ENCODE data around the gene SDR42E1.

DNA sequence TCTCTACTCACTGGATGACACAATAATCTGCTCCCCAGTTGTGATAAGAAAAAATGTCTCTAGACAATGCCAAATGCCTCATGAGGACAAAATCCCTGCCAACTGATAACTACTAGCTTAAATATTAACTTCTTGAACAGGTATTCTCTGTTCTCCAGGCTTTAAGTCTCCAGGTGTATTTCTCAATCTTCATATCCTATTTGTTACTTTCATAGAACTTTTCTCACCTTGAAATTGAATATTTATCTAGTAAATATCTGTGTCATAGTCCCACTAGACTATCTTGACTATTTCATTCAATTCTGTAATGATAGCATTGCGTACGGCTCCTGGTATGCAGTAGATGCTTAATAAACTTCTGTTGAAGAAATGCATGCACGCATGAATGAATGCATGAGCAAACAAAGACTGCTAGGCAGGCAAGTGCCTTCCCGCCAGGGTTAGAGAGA lies 39.7 kb upstream of the SDR42E1 start:
- no peak for TF ChIP-seq IRF2 (CRISPR knock-in tag; IDR thresholded peaks at IDR 0.05; ENCODE audit: borderline replicate concordance, low read depth)
- no peak for TF ChIP-seq ETV6 (CRISPR knock-in tag; IDR thresholded peaks at IDR 0.05)
- TF ChIP-seq ZNF416 (CRISPR knock-in tag; IDR thresholded peaks at IDR 0.05) = no peak
- TF ChIP-seq, protein P1, sequence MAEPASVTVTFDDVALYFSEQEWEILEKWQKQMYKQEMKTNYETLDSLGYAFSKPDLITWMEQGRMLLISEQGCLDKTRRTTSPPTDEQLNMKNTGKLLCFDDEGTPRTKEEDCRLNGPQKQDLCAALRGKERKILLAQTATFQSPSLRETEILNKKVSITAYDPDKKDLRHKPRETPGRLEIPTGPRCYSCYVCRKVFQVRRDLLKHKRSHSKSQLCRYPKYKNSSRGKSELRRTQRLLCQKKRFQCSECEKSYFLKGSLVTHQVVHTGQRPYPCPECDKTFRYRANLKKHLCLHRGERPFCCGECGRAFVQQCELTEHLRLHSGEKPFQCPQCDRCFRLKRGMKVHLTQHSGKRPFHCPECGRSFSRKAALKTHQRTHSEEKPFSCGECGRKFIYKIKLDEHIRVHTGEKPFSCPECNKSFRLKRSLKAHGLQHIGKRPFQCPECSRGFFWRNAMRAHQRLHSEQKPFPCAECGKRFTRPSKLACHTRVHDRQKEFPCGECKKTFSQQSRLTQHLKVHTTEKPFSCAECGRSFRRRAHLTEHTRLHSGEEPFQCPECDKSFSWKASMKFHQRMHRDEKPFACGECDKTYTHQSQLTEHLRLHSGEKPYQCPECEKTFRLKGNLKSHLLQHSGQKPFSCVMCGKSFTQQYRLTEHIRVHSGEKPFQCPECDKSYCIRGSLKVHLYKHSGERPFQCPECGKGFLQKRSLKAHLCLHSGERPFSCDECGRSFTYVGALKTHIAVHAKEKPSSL (CRISPR knock-in tag; conservative IDR thresholded peaks at IDR 0.05) = no peak
- no peak for TF ChIP-seq ELF4 (CRISPR knock-in tag; IDR thresholded peaks at IDR 0.05; ENCODE audit: low read depth)
- TF ChIP-seq, protein P2, sequence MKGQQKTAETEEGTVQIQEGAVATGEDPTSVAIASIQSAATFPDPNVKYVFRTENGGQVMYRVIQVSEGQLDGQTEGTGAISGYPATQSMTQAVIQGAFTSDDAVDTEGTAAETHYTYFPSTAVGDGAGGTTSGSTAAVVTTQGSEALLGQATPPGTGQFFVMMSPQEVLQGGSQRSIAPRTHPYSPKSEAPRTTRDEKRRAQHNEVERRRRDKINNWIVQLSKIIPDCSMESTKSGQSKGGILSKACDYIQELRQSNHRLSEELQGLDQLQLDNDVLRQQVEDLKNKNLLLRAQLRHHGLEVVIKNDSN (CRISPR knock-in tag; IDR thresholded peaks at IDR 0.05) = no peak
- TF ChIP-seq, protein P3, sequence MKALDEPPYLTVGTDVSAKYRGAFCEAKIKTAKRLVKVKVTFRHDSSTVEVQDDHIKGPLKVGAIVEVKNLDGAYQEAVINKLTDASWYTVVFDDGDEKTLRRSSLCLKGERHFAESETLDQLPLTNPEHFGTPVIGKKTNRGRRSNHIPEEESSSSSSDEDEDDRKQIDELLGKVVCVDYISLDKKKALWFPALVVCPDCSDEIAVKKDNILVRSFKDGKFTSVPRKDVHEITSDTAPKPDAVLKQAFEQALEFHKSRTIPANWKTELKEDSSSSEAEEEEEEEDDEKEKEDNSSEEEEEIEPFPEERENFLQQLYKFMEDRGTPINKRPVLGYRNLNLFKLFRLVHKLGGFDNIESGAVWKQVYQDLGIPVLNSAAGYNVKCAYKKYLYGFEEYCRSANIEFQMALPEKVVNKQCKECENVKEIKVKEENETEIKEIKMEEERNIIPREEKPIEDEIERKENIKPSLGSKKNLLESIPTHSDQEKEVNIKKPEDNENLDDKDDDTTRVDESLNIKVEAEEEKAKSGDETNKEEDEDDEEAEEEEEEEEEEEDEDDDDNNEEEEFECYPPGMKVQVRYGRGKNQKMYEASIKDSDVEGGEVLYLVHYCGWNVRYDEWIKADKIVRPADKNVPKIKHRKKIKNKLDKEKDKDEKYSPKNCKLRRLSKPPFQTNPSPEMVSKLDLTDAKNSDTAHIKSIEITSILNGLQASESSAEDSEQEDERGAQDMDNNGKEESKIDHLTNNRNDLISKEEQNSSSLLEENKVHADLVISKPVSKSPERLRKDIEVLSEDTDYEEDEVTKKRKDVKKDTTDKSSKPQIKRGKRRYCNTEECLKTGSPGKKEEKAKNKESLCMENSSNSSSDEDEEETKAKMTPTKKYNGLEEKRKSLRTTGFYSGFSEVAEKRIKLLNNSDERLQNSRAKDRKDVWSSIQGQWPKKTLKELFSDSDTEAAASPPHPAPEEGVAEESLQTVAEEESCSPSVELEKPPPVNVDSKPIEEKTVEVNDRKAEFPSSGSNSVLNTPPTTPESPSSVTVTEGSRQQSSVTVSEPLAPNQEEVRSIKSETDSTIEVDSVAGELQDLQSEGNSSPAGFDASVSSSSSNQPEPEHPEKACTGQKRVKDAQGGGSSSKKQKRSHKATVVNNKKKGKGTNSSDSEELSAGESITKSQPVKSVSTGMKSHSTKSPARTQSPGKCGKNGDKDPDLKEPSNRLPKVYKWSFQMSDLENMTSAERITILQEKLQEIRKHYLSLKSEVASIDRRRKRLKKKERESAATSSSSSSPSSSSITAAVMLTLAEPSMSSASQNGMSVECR (CRISPR knock-in tag; IDR thresholded peaks at IDR 0.05; ENCODE audit: borderline replicate concordance) = no peak
